ENCODE results near the gene CDKL4.

DNA sequence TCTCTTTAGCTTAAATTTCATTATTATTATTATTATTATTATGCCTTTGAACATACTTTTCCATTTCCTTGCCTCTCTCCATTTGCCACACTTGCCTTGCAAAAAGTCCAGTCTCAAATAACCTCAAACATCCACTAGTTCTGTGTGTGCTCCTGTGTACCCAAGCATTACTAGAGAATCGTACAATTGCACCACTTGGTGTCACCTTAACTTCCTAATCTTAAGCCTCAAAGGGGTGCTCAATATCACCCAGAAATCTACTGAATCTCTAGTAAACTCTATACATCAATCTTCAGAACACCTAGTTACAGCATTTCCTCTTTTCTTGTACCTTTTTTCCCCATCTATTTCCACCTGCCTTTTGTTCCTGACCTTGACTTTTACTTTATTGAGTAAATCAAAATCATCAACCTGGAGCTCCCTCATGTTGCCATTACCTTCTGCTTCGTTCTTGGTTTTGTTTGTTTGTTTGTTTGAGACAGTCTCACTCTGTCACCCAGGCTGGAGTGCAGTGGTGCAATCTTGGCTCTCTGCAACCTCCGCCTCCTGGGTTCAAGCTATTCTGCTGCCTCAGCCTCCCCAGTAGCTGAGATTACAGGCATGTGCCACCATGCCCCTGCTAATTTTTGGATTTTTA lies 110.4 kb downstream of the CDKL4 start:
- TF ChIP-seq EZH2 (IDR thresholded peaks at IDR 0.05) (no peak), POLR2AphosphoS5 (IDR thresholded peaks at IDR 0.05; ENCODE audit: borderline replicate concordance, low read depth, low read length) (no peak)
